HG02642 (cell line): Measurements from ENCODE around the gene TIAM1.

Experiments used
- ATAC-seq: cut with Tn5 transposase; IDR thresholded peaks from one replicate; pipeline ENCODE4 v1.9.1; 2021; ENCODE audit warnings: mild to moderate bottlenecking; ENCODE audit not compliant: unreplicated experiment, poor library complexity

TIAM1 gene, protein sequence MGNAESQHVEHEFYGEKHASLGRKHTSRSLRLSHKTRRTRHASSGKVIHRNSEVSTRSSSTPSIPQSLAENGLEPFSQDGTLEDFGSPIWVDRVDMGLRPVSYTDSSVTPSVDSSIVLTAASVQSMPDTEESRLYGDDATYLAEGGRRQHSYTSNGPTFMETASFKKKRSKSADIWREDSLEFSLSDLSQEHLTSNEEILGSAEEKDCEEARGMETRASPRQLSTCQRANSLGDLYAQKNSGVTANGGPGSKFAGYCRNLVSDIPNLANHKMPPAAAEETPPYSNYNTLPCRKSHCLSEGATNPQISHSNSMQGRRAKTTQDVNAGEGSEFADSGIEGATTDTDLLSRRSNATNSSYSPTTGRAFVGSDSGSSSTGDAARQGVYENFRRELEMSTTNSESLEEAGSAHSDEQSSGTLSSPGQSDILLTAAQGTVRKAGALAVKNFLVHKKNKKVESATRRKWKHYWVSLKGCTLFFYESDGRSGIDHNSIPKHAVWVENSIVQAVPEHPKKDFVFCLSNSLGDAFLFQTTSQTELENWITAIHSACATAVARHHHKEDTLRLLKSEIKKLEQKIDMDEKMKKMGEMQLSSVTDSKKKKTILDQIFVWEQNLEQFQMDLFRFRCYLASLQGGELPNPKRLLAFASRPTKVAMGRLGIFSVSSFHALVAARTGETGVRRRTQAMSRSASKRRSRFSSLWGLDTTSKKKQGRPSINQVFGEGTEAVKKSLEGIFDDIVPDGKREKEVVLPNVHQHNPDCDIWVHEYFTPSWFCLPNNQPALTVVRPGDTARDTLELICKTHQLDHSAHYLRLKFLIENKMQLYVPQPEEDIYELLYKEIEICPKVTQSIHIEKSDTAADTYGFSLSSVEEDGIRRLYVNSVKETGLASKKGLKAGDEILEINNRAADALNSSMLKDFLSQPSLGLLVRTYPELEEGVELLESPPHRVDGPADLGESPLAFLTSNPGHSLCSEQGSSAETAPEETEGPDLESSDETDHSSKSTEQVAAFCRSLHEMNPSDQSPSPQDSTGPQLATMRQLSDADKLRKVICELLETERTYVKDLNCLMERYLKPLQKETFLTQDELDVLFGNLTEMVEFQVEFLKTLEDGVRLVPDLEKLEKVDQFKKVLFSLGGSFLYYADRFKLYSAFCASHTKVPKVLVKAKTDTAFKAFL (N-terminal part only)

DNA sequence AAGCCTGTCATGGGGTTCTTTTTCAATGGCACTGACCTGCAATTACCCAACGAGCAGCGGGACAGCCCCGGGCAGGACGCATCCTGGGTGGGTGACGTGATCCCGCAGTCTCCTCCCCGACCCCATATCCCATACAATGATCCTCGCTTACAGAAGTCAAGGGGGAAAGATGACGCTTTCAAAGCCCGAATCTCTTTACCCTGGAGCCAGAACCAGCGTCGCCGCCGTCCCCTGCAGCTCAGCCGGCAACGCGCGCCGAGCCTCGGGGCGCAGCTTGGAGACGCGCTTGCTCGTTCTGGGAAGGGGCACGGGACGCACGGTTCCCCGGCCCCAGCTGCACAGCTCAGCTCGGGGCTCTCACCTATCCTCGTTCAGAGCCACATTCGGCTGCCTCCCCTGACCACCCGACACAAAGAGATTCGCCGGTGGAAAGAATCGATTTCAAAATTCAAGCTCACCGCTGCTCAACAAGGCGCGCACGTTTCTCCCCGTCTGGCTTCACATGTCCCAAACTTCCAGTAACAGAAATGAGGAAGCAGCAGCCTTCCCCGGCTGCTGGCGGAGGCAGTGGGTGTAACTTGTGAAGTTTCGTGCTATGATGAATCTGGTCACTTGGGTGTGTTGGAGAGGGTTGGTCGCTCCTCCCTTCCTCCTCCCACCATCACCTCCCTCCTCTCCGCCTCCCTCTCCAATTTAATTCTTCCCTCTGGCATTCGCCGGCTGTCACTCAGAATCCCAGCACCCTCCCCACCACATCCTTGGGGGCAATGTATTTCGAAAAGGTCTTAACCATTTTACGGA is at the start of gene TIAM1:
Gene TIAM1 (minus strand): TSS at position 582 of the 801 bp plus-strand sequence. CDS start 77,289 bp downstream, outside the sequence.
- ATAC-seq = no peak

DNA sequence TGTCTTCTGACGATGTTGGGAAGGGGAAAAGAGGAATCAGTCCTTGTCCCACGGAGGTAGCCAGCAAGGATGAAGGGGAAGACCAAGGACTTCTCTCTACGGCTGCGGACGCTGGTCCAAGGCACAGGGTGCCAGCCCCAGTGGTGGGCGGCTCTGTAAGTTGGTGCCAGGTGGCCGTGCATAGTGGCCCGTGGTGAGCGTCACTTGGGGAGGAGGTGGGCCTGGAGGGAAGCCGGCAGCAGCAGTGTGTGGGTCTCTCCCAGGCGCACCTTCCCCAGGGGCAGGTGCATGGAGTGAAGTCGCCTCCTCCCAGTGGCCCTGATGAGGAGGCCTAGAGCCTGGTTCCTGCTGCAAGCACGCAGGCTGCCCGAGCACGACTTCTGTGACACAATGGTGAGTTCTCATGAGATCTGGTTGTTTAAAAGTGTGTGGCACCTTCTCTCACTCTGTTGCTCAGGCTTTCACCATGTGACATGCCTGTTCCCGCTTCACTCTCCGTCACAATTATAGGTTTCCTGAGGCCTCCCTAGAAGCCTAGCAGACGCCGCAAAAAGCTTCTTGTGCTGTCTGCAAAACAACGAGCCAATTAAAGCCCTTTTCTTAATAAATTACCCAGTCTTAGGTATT is 43.6 kb upstream of the TIAM1 start:
- ATAC-seq = no peak

DNA sequence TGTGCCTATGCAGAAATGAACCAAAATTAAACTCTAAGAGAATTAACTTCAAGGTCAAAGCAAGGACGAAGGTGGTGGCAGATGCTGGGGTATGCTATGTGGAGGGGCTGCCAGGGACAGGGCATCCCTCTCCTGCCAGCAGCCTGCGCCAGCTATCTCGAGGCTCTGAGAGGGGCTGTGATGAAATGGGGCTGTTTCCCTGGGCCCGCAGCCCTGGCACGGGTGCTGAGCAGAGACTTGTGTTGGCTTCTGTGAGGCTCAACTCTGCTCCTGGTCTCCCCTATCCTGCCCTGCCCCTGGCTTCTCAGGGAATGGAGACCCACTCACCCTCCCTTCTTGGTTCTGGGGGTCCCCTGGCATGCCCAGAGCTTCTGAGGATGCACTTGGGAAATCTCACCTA is 41.9 kb upstream of the TIAM1 start:
- ATAC-seq = no peak

DNA sequence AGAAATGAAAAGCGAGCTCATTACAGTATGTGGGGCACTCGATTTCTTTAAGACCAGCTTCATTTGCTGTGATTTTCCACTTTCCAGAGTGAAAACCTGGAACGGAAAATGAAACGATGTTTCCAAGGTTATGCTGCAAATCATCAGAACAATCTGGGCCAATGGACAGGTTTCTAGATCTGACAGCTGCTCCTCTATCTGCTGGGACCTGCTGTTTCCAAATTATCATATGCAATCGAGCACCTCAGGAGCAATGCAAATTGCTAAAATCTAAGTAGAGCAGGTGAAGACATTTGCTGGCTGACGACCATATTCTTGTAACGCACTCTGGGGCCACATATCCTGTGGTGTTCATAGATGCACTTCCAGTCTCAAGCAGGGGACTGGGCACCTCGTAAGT is 39.7 kb upstream of the TIAM1 start:
- ATAC-seq = no peak

DNA sequence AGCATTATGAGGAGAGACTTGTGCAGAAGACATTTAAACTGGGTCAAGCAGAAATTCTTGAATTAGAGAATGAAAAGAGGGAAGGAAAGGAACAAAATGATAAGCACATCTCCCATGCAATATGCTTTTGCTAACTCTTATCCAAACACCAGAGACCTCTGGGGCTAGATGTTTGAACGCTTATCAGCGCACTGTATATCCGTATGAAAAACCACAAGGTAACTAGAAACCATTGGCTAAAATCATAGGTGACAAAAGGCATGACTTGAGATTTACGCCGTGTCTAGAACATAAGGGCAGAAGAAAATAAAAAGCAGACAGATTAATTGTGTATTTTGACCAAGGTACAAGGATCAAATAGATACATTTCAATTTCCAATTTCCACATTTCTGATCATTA is 38.0 kb upstream of the TIAM1 start:
- no peak for ATAC-seq

DNA sequence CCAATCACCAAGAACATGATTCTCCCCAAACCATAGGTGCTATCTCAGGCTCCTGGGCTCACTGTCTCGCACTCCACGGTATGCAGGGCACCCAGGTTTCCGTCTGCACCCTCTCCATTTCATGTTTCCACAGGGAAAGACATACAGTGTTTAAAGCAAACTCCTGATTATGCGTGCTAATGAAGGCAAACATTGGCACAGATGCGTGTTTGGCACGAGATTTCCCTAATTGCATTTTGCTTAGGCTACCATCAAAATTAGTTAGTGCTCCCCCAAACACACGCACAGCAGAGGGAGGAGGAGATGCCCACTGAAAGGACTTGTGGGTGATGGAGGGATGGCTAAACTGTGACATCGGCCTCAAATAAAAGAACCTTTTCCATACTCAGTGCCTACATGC is 32.2 kb upstream of the TIAM1 start:
- ATAC-seq = no peak

DNA sequence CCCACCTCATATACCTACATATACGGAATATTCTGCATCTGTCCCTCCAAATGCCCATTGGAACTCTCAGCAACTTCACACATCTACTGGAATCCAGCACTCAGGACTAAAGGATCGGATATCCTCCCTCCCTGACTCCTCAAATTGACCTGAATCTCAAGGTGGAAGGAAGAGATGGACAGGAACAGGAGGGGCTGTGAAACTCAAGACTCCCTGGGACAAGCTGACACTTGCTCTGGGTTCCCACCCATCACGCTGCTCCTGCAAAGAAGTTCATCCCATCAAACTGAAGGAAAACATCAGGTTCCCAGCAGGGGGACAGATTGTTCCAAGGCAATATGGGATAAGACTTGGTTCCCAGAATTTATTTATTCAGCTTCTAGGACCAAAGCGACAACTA is 30.3 kb upstream of the TIAM1 start:
- ATAC-seq = no peak

DNA sequence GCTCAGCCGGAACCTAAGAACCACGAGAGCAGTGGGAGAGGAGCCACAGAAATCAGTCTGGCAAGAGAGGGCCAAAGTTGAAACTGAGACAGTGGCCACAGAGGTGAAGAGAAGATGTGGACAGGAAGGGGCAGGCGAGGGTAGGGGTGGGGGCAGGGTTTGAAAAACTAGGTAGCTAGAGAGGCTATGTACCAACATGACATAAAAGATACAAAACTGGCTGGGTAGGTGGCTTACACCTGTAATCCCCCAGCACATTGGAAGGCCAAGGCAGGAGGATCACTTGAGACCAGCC is 28.4 kb upstream of the TIAM1 start:
- ATAC-seq = no peak

DNA sequence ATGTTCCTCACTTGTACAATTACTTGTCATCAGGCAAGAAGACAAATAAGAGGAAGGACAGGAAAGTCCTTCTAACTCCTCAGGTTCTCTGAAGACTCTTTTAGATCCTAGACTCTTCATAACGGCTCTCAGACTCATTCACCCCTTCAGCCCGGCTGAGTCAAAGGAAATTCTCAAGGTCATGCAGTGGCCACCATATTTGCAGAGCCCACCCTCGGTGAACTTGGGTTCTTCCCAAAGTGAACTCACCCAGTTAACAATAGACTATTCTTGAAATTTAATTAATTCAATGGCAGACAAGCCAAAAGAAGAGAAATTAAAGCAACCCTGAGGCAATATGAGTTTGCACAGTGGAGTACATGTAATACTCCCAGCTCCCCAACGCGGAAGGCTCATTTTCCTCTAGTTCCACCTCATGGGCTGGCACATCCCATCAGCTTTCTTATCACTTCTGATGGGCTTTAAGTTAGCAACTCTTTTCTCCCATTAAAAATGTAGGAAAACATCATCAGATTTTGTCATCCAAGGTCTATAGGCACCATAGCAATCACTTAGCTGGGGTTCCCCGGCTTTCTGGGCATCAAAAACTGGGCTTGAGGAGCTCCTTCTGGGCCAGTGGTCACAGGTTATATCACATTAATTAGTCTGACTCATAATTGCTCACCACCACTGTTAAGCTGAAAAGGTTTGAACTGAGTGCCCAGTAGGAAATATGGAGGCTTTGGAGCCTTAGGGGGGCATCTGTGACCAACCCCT is 27.8 kb upstream of the TIAM1 start:
- ATAC-seq = no peak

DNA sequence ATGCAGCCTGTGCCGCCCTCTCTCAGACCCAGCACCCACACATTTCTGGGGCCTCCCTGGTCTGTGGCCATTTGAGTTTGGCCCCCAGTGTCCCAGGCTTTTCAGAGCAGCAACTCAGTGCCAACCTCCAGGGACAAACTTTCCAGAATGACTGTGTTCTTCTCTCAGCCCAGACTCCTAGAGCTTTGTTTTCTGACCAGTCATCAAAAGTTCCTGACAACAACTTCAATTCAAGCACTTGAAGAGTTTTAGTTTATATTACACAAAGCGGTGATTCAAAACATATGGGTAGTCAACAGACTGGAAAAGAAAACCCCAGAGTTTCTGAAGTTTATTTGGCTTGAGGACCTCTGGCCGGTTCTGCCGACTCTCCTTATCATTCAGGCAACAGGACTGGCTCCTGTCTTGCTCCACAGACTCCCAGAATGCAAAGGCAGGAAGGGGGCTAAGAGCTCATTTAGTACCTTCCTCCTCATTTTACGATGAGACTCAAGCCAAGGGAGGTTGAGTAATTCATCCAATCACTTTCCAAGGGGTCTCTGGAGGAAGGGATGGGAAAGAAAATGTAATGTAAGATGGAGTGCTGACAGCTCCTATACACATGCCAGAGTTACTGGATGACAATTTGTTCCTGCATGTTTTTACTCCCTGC is 27.0 kb upstream of the TIAM1 start:
- no peak for ATAC-seq

DNA sequence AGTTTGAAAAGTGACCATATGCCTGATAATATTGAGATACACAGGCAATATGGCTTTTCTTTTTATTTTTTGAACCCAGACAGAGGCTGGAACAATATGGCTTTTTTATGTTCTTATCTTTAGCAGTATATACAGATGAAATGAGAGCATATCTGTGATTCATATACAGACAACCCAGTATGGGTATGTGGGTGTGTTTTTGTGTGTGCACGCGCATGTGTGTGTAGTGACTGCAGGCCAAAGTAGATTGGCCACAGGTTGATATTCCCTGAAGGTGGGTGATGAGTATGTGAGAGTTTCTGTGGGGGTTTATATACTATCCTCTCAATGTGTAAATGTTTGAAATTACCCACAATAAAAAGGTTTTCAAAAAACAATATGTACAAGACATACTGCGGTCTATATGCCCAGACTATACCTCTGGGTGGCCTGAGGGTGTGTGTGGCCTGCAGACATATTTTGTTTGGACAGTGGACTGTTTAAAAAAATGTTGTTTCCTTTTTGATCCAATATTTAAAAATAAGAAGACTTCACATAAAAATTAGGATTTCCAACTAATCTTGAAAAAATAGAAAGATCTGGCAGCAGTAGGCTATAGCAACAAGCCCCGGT is 26.3 kb upstream of the TIAM1 start:
- ATAC-seq = no peak

DNA sequence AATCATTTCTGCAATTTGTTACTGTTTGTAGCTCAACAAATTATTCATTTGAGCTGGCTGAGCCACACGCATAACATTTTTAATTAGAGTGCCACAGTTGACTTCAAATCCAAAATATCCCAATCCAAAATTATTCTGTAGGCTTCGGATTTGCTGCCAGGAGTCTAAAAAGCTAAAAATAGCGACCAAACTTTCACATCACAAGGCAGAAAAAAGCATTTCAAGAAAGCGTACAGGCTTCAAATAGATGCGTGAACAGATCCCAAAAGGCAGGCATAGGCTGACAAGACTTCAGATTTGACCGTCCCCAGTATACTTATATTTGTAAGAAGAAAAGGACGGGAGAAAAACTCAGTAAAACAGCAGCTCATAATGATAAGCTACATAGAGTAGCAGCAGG is 24.3 kb upstream of the TIAM1 start:
- ATAC-seq = no peak

DNA sequence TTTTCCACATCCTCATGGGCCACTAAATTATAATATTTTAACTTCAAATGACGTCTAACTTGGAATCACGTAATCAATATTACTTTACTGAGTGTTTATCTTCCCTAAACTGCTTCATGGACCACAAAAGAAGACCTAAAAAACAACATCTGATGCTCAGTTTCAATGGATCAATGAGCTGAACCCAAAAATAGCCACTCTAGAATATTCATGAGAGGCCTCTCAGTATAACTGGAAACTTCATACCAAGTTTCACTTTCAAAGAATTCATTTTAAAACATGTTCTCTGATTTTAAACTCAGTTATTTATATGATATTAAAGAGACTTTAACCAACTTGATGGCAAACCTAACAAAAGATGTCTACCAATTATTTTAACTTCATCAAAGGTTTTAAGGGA is 23.7 kb upstream of the TIAM1 start:
- ATAC-seq = no peak

DNA sequence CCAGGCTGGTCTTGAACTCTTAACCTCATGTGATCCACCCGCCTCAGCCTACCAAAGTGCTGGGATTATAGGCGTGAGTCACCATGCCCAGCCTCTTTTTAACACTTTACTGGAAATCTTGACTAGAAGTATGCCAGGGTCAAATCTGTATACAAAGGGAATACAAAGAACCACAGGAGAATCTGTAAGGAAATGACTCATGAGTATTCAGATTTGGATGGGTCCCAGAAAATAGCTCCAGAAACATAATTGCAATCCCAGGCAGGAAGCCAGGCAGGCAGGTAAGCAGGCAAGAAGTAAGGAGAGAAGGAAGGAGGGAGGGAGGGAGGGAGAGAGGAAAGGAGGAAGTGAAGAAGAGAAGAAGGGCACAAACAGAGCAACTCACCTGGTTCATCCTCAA is 22.8 kb upstream of the TIAM1 start:
- ATAC-seq = no peak

DNA sequence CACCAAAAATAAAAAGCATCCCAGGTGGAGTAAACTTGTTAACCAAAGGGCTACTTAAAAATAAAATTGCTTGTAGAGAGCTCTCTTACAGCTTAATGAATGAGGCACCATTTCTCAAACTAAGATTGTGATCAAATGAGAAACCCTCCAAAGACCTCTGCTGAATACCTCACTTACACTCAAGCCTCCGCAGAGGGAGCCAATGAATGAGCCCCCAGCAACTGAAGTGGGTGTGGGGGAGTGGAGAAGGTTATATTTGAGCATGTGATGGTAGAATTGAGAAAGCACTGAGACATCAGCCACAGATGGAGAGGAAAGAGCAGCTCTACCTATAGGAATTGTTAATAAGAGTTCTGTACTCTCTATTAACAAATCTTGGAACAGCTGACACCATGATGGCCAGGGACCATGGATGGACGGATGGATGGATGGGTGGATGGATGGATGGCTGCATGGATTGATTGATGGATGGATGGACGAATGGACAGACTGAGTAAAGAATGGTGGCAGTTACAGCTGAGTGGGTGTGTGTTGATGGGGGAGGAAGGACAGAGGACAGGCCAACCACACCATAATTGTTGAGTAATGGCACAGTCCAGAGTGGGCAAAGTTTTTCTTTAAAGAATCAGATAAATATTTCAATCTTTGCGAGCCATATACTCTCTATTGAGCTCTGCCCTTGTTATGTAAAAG is 20.3 kb upstream of the TIAM1 start:
- ATAC-seq = no peak

DNA sequence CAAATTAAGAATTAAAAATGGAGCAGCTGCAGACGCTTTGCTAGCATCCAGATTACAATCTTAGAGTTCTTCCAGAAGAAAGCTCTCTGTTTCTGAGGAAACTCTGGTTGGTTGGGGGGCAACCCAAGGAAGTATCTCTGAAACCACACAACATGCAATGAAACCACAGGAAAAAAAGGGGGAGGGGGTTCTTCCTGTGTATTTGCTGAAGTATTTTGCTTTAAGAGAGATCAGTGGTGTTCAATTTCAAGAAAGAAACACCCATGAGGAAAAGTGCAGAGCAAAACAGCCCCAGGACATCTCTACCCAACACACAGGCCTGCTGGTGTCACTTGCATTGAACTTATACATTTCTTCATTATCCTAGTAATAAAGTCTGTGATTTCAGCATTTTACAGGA is 19.7 kb upstream of the TIAM1 start:
- ATAC-seq = no peak

DNA sequence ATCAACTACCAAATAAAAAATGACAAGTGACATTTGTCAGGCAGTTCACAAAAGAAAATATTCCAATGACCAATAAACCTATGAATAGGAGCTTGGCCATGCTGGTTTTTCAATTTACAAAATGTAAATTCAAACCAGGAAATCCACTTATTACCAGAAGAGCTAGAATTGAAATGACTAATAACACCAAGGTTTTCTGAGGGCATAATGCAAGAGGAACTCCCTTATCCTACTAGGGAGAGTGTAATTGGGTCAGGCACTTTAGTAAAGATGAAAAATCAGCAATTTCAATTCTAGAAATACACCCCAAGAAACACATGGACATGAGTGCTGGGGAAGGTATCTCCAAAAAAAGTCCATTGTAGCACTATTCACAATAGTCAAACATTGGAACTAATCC is 16.7 kb upstream of the TIAM1 start:
- no peak for ATAC-seq

DNA sequence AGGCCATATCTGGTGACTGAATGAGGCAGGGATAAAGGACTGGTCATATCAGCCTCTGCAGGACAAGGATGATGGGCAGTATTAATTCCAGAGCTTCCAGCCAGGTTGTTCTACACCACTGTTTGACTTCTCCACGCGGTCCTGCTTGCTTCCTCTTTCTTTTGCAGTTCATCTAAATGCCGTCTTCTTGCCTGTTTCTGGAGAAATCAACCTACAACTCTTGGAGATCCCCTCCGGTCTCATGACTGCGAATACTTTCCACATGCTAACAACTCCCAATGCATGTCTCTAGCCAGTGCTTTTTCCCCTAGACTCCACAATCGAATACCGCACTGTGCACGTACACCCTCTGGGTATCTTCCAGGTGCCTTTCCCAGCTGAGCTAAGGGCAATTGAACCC is 14.1 kb upstream of the TIAM1 start:
- no peak for ATAC-seq
